HG02870 (cell line): Measurements from ENCODE around the gene SH2B3.
A peak's percentile ranks its signal among the peaks of the same experiment; 100 is the strongest.
"Not testable (repeated sequence)": the region's sequence is repeated elsewhere in the genome, so short reads cannot be mapped to it uniquely, and the experiment has no call there.

Experiments
- ATAC-seq: cut with Tn5 transposase; IDR thresholded peaks from one replicate; pipeline ENCODE4 v1.9.1; 2021; ENCODE audit warnings: mild to moderate bottlenecking, moderate library complexity; ENCODE audit not compliant: unreplicated experiment

Gene SH2B3

DNA sequence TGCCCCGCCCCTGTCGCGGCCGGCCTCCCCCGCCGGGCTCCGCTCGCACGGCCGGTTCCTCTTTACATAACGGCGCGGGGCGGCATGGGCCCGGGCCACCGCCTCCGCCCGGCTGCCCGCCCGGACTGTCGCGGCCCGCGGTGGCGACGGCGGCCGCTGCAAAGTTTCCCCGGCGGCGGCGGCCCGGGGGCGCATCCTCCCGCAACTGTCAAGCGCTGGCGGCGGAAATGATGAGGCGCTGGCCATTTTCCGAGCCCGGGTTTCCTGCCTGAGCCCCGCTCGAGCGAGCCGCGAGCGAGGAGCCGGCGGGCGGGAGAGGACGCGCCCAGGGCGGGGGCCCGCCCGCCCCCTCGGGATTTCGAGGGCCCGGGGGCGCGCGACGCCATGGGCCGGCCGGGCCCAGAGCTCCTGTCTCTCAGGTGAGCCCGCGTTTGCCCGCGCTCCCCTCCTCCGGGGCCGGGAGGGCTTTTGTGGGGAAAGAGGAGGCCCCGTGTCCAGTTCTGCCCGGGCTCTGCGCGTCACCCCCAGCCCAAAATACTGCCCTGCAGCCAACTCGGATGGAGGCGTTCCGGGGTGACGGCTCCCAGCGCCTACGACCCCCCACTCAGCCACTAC is at the start of gene SH2B3:
Gene SH2B3 (plus strand): TSS at position 65 of the 615 bp plus-strand sequence. CDS start 12,223 bp downstream, outside the sequence.
- no peak for ATAC-seq

DNA sequence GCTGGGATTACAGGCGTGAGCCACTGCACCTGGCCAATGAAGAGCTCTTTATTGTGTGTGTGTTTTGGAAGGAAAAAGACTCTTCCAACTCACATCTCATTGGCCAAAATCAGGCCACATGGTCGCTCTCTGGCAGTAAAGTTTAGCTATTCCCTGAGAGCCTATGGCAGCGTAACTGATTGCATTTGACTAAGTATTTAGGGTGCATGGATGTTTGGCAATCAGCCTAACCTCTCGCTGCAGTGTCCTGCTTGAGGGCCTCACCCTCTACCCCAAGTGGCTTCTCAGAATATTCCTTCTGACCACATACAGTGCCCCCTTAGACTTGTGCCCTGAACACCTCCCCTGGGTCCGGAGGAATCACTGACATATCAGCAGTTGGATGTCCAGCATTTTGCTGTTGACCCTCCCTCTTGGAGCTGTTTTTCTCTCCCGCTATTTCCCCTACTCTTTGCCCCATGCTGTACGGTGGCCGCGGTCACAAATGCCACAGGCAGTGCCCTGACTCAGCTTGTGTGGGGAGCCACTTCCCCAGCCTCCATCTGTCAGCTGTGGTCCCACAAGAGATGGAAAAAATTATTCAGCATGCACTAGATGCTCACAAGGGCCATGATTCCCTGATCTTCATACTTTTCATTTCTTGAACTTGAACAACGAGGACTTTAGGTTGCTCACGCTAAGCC is 46.4 kb upstream of the SH2B3 start:
- no peak for ATAC-seq

DNA sequence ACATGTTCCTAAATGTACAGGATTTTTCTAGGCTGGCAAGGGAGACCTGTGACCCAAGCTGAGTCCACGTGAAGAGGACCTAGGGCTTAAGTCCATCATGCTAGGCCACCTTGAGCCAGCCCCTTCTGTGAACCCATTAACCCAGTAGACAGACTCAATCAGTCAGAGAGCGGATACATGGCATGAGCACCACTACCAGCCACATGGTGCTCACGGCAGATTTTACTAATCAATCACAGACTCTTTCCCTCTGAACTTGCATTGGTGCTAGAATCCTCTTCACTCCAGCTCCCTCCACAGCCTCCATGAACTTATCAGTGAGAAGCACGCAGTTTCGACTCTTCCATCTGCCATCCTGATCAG is 45.8 kb upstream of the SH2B3 start:
- ATAC-seq = no peak

GRCh38 chr12:111360325-111360930 is 45.3 kb upstream of the SH2B3 start:
- no peak for ATAC-seq

GRCh38 chr12:111361073-111361716 is 44.5 kb upstream of the SH2B3 start:
- no peak for ATAC-seq

GRCh38 chr12:111361717-111362576 is 43.8 kb upstream of the SH2B3 start:
- no peak for ATAC-seq

DNA sequence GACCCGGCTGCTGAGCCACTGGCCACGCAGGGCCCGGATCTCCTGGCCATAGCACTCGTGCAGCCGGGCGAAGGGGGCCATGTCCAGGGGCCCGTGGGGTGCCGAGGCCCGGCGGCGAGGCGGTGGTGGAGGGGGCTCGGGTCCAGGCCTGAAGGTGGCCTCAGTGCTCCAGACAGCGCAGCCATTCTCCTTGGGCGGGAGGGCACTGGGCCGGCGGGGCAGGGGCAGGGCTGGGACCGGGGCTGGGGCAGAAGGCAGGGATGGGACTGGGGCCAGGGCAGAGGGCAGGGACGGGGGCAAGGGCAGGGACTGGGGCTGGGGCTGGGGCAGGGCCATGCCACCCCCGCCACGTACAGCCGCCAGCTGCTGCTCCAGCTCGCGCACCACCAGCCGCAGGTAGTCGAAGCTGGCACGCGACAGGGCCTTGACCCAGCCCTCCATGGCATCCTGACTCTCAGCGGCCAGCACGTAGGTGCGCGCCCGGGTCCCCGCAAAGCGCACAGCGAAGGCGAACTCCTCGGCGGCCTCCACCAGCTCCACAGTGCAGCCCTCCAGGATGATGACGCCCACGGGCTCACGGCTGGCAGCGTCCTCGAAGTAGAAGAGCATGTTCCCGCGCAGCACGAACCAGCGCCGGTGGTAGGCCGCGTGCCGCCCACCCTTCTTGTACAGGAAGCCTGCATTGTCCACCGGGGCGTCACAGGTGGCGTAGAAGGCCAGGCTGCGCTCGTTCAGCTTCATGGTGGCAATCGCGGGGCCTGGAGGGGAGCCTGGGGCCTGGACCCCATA is 42.8 kb upstream of the SH2B3 start:
- ATAC-seq = no peak

DNA sequence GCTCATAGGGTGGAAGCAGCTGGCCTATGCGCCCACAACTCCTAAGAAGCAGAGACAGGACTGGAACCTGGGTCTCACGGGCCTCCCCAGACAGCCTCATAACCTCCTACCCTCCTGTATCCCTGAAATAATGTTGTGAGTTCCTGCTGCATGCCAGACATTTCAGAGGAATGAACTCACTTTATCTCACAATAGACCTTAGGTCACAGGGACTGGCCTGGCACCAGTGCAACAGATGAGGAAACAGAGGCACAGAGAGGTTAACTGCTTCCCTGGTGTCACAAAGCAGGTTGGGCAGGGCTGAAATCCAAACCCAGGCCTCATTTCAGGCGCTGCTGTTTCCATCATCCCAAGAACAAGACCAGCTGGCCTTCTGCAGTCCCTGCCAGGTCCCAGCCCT is 42.1 kb upstream of the SH2B3 start:
- no peak for ATAC-seq

DNA sequence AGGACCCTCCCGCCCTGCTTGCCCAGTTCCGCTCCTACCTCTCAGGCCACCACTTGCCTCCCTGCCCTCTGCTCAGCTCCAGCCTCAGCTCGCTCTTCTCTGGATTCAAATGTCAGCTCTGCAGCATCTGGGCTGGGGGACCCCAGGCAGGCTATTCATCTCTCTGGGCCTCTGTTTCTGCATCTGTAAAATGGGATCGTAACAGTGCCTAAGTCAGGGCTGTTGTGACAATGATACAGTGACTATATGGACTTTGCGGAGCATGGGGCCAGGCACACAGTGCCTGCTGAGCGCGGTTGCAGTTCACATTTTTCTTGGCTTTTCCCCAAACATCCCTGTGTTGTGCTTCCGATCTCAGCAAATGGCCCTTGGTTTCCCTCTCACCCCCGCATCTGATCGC is 39.6 kb upstream of the SH2B3 start:
- no peak for ATAC-seq

DNA sequence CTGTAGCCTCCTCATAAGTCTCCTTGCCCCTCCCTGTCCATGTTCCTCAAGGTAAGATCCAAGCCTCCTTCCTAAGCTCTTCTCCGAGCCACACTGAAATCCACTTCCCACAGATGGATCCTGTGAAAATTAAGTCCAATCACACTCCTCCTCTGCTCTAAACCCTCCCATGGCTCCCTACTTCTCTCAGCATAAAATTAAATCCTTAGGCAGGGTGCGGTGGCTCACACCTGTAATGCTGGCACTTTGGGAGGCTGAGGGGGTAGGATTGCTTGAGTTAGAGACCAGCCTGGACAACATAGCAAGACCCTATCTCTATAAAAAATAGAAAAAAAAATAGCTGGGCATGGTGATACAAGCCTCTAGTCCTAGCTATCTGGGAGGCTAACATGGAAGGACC is 39.1 kb upstream of the SH2B3 start:
- no peak for ATAC-seq

DNA sequence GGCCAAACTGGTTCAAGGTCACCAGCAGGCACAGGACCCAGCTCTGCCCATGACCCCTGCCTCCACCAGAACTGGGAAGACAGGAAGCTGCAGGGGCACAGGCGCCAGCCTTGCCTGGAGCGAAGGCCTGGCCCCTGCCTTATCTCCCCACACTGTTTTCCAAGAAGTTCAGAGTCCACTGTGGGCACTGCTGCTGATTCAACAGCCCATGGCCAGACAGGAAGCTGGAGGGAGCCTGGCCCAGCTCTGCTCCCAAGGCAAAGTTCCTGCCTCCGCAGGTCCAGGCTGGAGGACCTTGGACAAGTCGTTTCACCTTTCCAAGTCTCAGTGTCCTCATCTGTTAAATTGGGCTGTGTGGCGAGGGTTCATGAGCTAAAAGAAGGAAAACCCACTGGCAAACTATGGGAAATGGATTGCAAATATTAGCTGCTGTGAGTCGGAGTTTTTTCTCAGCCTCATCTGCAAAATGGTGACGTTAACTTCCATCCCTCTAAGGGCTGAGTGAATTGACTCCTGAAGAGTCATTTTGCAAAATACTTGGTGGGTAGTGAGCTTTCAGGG is 38.0 kb upstream of the SH2B3 start:
- ATAC-seq = no peak

DNA sequence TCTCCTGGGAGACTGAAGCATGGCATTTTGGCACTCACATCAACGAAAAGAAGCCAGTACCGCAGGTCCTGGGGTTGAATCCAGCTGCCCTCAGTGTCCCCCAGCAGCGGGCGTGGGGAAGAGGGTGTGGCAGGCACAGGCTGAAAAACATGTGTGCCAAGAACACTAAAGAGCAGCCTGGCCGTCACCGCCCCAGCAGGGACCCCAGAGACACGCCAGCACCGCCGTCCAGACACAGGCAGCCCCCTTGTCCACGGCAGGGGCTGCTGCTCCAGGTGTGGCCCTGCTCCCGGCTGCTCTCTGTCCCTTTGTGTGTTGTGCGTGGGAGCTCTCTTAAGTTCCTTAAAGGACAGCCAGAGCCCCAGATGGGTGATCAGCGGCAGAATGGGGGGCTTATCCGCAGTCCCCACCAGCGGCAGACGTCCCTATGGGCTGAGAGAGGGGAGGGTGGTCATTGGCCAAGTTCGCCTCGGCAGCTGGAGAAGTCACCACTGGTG is 37.4 kb upstream of the SH2B3 start:
- no peak for ATAC-seq

- ATAC-seq = peak; percentile 86
Observed at GRCh38 chr12:111368788-111369495, 36.8 kb upstream of the SH2B3 start, which contains the start of gene PHETA1. TSS of gene PHETA1 (minus strand) at chr12:111369095. CDS start at chr12:111363427, 5,668 bp downstream.

DNA sequence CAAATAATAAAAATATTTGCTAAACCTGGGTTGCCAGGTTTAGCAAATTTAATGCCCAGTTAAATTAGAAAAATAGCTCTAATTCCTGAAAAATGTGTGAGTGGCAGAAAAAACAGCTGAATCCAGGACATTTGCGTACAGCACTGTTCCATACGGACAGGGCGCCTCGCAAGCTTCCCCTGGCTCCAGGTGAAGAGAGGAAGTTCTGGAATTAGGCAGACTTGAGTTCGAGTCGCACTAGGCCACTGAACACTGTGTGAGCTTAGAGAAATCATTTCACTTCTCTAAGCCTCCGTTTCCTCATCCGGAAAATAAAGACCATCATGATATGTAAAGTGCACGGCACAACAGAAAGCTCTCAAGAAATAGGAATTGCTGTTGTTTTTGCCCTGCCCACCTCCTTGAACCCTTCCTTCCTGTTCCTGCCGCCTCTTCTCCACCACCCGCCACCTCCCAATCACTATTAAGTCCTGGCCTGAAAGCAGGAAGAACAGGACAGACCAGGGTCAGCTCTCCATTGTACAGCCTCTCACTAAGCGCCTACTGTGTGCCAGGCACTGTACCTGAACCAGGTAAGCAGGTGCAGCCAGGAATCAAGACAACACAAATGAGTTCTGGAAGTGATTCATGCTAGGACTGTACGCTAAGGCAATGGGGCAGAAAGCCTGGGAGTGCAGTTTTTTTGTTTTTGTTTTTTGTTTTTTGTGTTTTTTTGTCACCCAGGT is 36.1 kb upstream of the SH2B3 start:
- no peak for ATAC-seq

GRCh38 chr12:111373231-111373630 is 32.5 kb upstream of the SH2B3 start:
- not testable (repeated sequence) for ATAC-seq

DNA sequence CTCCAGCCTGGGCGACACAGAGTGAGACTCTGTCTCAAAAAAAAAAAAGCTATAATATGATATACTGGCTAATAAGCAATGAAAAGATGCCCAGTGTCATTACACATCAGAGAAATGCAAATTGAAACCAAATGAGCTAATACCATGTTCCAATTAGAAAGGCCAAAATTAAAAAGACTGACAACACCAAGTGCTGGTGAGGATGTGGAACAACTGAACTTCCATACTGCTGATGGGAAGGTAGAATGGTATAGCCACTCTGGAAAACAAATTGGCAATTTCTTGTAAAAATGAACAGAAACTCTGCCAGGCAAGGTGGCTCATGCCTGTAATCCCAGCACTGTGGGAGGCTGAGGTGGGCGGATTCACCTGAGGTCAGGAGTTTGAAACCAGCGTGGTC is 28.3 kb upstream of the SH2B3 start:
- no peak for ATAC-seq

DNA sequence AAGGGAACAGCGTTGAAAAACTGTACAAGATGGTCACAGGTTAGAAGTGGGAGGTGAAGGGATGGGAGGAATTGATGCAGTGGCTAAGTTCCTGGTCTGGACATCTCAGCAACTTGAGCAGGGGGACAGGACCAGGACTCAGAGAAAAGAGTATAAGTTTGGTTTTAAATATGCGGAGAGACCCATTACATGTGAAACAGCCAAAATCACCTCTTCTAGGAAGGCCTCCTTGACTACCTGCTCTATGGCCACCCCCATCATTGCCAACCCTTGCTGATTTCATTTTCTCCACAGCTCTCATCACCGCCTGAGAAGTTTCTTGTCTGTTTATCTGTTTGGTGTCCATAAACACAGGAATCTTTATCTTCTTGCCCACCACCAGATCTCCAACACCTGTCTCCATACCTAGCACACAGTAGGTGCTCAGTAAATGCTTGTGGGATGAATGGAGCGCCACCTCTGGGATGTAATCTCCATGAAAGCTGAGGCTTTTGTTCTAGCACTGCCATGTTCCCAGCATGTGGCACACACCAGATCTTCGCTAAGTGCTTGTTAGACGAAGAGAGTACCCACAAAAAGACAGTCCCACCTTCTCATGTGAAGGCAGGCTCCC is 25.7 kb upstream of the SH2B3 start:
- no peak for ATAC-seq

GRCh38 chr12:111384596-111384995 is 21.1 kb upstream of the SH2B3 start:
- ATAC-seq = no peak
